Pancreas (tissue), 10 donors: ENCODE results near the gene CBFA2T2. TPM values are rescaled to one million over a fixed set of nuclear protein-coding genes. Genes with fewer than 3 reads are reported as not detected.

ENCODE experiments used
- ATAC-seq, 4 donors: fragments of 200-7000 bp; cut with Tn5 transposase; one replicate each; pipeline versions ENCODE4 v1.8.0 to v1.9.1; 2020; ENCODE audit warnings: mild to moderate bottlenecking in 4 of 4, moderate library complexity in 4 of 4
- DNase-seq, 6 donors: peaks; one replicate each; pipeline ENCODE4 v3.0.0-alpha.2; 2020
- FAIRE-seq: peaks from 2 replicates; lab custom pipeline; 2012; peaks lifted over from hg19 to GRCh38; lab: Jason Lieb, UNC
- H3K27ac ChIP-seq, 4 donors: fragments of 200-600 bp; sonication (generic); 1 replicate in 3 of 4; 2 replicates in 1 of 4; pipeline versions ENCODE4 v1.5.0 to v1.8.0; 2020
- H3K27me3 ChIP-seq, 4 donors: fragments of 200-600 bp; one replicate each; pipeline ENCODE4 v1.8.0; 2021
- H3K36me3 ChIP-seq, 3 donors: fragments of 200-600 bp; sonication (generic) in 1 of 3; one replicate each; pipeline versions ENCODE4 v1.5.0 to v1.8.0; 2020 to 2021
- H3K4me1 ChIP-seq, 3 donors: fragments of 200-600 bp; one replicate each; pipeline ENCODE4 v1.8.0; 2021
- H3K4me3 ChIP-seq, 4 donors: fragments of 200-600 bp; sonication (generic) in 2 of 4; one replicate each; pipeline versions ENCODE4 v1.5.0 to v1.8.0; 2020 to 2021
- H3K9me3 ChIP-seq, 4 donors: fragments of 200-600 bp; one replicate each; pipeline ENCODE4 v1.8.0; 2021
- CTCF ChIP-seq, 4 donors: fragments of 200-600 bp; sonication (generic) in 3 of 4; IDR thresholded peaks; one replicate each; pipeline versions ENCODE4 v1.5.0 to v1.8.0; 2021; ENCODE audit warnings: antibody characterized with exemption in 4 of 4
- WGBS, 2 donors: extraction: QIAGEN DNeasy Blood & Tissue Kit; methylation state at CpG; one replicate each; pipeline ENCODE4 v1.1.7; 2013; 5-methylcytosine and 5-hydroxymethylcytosine counted together
- intact Hi-C, 3 donors: fragments of 100-400 bp; cut with DNase I; formaldehyde crosslinking; loops; one replicate each; pipeline versions ENCODE4 v1.11.1 to v1.14.2; 2022
- polyA plus RNA-seq, 2 donors: library from polyadenylated mRNA; stranded (reverse); fragments of 200-250 nt; gene quantifications; one replicate each; pipeline ENCODE4 v1.2.3, GENCODE V29; 2013
- total RNA-seq, 6 donors: library from RNA; stranded (reverse); fragmentation: NEBNext Ultra II Directional in 4 of 6; extraction: Animal tissue kit (Norgen Biotek cat#: 25700) in 4 of 6; gene quantifications; one replicate each; pipeline versions ENCODE4 v1.2.1 to v1.2.4, GENCODE V29; 2021 to 2023
- donor health status: healthy with polysubstance abuse.
- donor health status: DM: no; HTN: no; CAD: no; lungs with moderate emphysema.
- donor health status: DM: no; HTN: no; CAD: no.
- donor health status: control.
- donor health status: control.
- donor health status: Bipolar disorder and iron deficiency.
- donor health status: DM: yes; HTN: yes; CAD: no.
- donor health status: DM: no; HTN: no; CAD: no.
- donor health status: DM: no; HTN: no; CAD: no.
- donor health status: DM: yes; HTN: yes; CAD: no.

Gene CBFA2T2
- total and polyA plus RNA-seq, 8 donors: 4.7 to 11.6 (median 7.5) TPM

DNA sequence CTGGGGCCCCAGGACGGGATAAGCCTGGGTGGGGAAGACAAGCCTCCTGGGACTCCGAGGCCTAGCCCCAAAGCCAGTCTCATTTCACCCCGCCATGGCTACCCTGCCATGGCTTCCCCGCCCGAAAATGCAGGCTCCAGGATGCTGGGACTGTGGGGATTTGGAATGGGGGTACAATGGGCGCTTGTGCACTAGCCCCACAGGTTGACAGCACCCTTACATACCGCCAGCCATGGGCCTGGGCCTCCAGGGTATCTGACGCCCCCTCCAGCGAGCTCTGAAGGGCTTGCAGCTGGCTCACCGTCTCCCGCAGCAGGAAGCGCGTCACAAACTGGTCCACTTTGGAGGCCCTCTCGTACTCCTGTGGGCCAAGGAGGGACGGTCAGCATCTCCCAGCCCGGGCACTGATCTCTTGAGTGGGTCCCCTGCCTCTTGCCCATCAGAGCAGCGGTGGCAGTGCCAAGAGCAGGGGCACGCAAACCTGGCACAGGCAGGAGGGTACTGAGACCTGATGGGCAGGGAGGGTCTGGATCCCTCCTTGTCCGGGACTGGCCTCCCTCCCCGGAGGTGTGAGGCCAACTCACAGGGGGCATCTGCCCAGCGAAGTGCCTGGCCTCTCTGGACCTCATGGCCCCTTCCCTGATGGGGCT is 170.3 kb downstream of the CBFA2T2 start:
- Histone ChIP-seq H3K27me3 (no peaks in the 10 kb centered on the region), H3K36me3 (peaks cover 0 to 7% (median 0%) of the 10 kb centered on the region in 3 donors), H3K4me3 (no peak overlapping the region), H3K27ac (no peak overlapping the region), H3K4me1 (peaks cover 2 to 10% (median 3%) of the 10 kb centered on the region in 3 donors), H3K9me3 (no peaks in the 10 kb centered on the region)
- ATAC-seq (no peak), DNase-seq (peak in 1 of 6 donors; percentile 70), FAIRE-seq (no peak)
- intact Hi-C loops: loop anchor here in 1 of 3 donors (5.0 kb wide), 1 partner anchor 198 kb away; no protein-coding TSS in a partner anchor
- no peak for TF ChIP-seq CTCF (IDR thresholded peaks at IDR 0.05)
- WGBS, 2 donors: 93 to 96% methylated on average over 21 of the region's 21 CpGs

GRCh38 chr20:33660685-33661058 is 170.8 kb downstream of the CBFA2T2 start:
- no peak overlapping the region for H3K4me3 ChIP-seq
- H3K27ac ChIP-seq: no peak overlapping the region
- DNase-seq: no peak
- peaks cover 0 to 7% (median 0%) of the 10 kb centered on the region in 3 donors for H3K36me3 ChIP-seq
- 88 to 91% methylated on average over 7 of the region's 7 CpGs for WGBS, 2 donors
- FAIRE-seq: no peak
- peaks cover 0 to 11% (median 0%) of the 10 kb centered on the region in 3 donors for H3K4me1 ChIP-seq
- ATAC-seq: no peak
- no peak for TF ChIP-seq CTCF (IDR thresholded peaks at IDR 0.05)
- no peaks in the 10 kb centered on the region for H3K9me3 ChIP-seq
- intact Hi-C loops: loop anchor here in 1 of 3 donors (5.0 kb wide), 1 partner anchor 198 kb away; no protein-coding TSS in a partner anchor
- no peaks in the 10 kb centered on the region for H3K27me3 ChIP-seq

- 91 to 92% methylated on average over 10 of the region's 10 CpGs for WGBS, 2 donors
- intact Hi-C loops: loop anchor here in 1 of 3 donors (5.0 kb wide), 1 partner anchor 200 kb away; no protein-coding TSS in a partner anchor
- peak within 1 kb of the TSS; percentile 72 to 89 (median 75) for H3K4me3 ChIP-seq
- FAIRE-seq (no peak), DNase-seq (peak in 4 of 6 donors; percentile 9 to 69 (median 36)), ATAC-seq (no peak)
- H3K9me3 ChIP-seq: no peaks in the 10 kb centered on the region
- H3K27ac ChIP-seq: peak within 1 kb of the TSS in 3 of 4 donors; percentile 83 to 87 (median 85)
- H3K4me1 ChIP-seq: peaks cover 0 to 17% (median 7%) of the 10 kb centered on the region in 3 donors
- peaks cover 0 to 6% (median 0%) of the 10 kb centered on the region in 3 donors for H3K36me3 ChIP-seq
- TF ChIP-seq CTCF (IDR thresholded peaks at IDR 0.05): no peak
- no peaks in the 10 kb centered on the region for H3K27me3 ChIP-seq
These were observed 172.3 kb downstream of the CBFA2T2 start, which contains the start of gene C20orf144 for GRCh38 chr20:33662172-33662571. TSS of gene C20orf144 (plus strand) at chr20:33662327. CDS start at chr20:33662346, 19 bp downstream.

- WGBS, 2 donors: 1% methylated on average over 70 to 84 of the region's 84 CpGs
- no peaks in the 10 kb centered on the region for H3K9me3 ChIP-seq
- intact Hi-C loops: loop anchor here in 1 of 3 donors (5.0 kb wide), 1 partner anchor 201 kb away; no protein-coding TSS in a partner anchor
- TF ChIP-seq CTCF (IDR thresholded peaks at IDR 0.05): no peak
- no peaks in the 10 kb centered on the region for H3K36me3 ChIP-seq
- H3K27me3 ChIP-seq: no peaks in the 10 kb centered on the region
- DNase-seq: peak; percentile 80 to 93 (median 86)
- FAIRE-seq: no peak
- peak overlapping the region; percentile 72 to 87 (median 84) for H3K27ac ChIP-seq
- peaks cover 0 to 17% (median 7%) of the 10 kb centered on the region in 3 donors for H3K4me1 ChIP-seq
- peak; percentile 51 to 73 (median 64) for ATAC-seq
- H3K4me3 ChIP-seq: peak overlapping the region; percentile 72 to 89 (median 75)
These were observed 173.5 kb downstream of the CBFA2T2 start for GRCh38 chr20:33663161-33664084.
